ENCODE results near the gene SOWAHB. TPM values are rescaled to one million over a fixed set of nuclear protein-coding genes. Genes with fewer than 3 reads are reported as not detected.

SOWAHB gene
- total and polyA plus RNA-seq, 2 of the 8 experiments (the other 6 are each of a cell fraction or from before 2014, with no cell fraction given) = 0.15 to 0.65 TPM

DNA sequence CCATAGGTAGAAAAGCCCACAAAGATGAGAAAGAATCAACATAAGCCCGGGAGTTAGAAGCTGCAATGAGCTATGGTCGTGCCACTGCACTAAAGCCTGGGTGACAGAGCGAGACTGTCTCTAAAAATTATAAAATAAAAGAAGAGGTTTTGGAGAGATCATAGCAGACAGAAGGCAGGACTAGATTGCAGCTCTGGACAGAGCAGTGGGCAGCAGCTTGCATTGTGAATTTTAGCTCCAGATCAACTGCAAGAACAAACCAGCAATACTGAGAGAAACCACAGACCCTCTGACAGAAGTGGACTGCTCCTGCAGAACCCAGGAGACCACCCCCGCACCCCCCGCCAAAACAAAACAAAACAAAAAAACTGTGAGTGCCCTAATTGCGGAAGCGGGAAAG, 30.6 kb downstream of the SOWAHB start (continued):
- TF ChIP-seq CBX8 (IDR thresholded peaks at IDR 0.05; ENCODE audit: borderline replicate concordance, low read depth, low read length) = no peak
- no peak for TF ChIP-seq ATF3 (IDR thresholded peaks at IDR 0.05; ENCODE audit: insufficient read depth, low read depth, low read length)
- no peak for TF ChIP-seq KDM1A (IDR thresholded peaks at IDR 0.05; ENCODE audit: borderline replicate concordance, low read length)
- no peak for TF ChIP-seq NANOG (IDR thresholded peaks at IDR 0.05; ENCODE audit: insufficient read depth, low read depth, low read length, poor library complexity, severe bottlenecking)

Data from H1 (cell line).